OCI-LY1 (cell line): ENCODE results near the gene ZFP92.

ENCODE experiments used
- EZH2 ChIP-seq: fragments of 200-600 bp; sonication (generic), shearing (Covaris generic); IDR thresholded peaks from 2 replicates; pipeline ENCODE4 v1.8.0; 2017; ENCODE audit warnings: borderline replicate concordance, mixed run types, mild to moderate bottlenecking, antibody characterized with exemption, low read length, moderate library complexity, mixed read lengths
- TF ChIP-seq, protein P1 (sequence below): fragments of 200-600 bp; sonication (generic), shearing (Covaris generic); IDR thresholded peaks from 2 replicates; pipeline ENCODE4 v1.5.1; 2017; ENCODE audit warnings: mild to moderate bottlenecking, antibody characterized with exemption, low read length, moderate library complexity, mixed read lengths

DNA sequence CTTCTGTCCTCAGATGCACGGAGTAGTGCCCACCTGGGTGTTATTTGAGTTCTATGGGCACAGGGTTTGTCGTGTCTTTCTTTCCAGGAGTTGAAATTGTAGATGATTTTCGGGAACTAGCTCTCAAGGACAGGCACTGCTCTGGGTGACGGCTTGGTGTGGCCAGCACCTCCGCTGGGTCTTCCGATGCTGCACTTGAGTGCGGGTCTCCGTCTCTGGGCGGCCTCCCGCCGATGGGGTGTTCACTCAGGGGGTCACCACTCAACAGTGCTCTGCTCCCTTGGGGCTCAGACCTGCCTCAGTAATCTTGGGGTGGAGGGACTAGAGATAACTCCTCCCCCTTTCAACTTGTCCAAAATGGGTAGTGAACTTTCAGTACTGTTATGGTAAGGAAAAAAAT is 2.5 kb downstream of the ZFP92 start:
- TF ChIP-seq, protein P1, sequence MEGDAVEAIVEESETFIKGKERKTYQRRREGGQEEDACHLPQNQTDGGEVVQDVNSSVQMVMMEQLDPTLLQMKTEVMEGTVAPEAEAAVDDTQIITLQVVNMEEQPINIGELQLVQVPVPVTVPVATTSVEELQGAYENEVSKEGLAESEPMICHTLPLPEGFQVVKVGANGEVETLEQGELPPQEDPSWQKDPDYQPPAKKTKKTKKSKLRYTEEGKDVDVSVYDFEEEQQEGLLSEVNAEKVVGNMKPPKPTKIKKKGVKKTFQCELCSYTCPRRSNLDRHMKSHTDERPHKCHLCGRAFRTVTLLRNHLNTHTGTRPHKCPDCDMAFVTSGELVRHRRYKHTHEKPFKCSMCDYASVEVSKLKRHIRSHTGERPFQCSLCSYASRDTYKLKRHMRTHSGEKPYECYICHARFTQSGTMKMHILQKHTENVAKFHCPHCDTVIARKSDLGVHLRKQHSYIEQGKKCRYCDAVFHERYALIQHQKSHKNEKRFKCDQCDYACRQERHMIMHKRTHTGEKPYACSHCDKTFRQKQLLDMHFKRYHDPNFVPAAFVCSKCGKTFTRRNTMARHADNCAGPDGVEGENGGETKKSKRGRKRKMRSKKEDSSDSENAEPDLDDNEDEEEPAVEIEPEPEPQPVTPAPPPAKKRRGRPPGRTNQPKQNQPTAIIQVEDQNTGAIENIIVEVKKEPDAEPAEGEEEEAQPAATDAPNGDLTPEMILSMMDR = no peak
- no peak for TF ChIP-seq EZH2
